ENCODE data around the gene CAPZA3.
"Not testable (repeated sequence)": the region's sequence is repeated elsewhere in the genome, so short reads cannot be mapped to it uniquely, and the experiment has no call there.

The CAPZA3 gene

DNA sequence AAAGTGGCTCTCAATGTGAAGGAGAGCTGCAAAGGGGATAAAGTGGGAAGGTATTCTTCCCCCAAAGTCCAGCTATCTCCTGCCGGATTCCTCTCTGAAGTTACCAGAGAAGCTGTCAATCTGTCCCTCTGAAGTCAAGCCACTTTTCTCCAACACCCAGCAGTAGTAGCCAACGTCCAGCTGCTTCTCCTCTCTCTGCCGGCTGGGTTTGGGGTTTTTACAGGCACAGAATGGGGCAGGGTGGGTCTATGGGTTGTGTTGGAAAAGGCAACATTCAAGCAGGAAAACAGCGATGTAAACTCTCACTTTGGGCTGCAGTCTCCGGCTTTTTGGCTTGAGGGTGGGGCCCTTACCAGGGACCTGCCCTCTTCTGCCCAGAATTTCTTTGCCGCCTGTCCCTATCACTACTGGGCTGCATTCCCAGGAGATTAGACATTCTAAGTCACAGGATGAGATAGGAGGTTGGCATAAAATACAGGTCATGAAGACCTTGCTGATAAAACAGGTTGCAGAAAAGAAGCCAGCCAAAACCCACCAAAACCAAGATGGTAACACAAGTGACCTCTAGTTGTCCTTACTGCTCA is 16.3 kb downstream of the CAPZA3 start:
- DNase-seq (ENCODE audit: low spot score): no peak

DNA sequence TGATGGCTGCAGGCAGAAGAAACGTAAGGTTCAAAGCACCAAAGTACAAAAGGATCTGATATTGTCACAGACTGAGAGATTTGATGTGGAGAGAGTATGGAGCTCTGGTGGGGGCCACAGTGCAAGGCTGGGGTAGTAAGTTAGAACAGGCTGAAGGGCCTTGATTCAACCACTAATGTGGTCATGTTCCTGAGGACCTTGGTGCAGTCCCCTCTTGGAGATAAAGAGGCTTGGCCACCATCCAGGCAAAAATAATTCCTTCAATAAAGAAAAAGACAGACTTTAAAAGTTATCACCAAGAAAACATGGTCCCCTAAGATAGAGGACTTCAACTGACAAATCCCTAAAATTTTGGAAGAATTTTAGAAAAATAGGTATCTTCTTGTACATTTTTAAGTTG is 17.4 kb downstream of the CAPZA3 start:
- no peak for DNase-seq (ENCODE audit: low spot score)

DNA sequence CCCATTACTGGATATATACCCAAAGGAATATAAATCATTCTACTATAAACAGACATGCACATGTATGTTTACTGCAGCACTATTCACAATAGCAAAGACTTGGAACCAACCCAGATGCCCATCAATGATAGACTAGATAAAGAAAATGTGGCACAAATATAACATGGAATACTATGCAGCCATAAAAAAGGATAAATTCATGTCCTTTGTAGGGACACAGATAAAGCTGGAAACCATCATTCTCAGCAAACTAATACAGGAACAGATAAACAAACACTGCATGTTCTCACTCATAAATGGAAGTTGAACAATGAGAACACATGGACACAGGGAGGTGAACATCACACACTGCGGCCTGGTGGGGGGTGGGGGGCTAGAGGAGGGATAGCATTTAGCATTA is 28.6 kb downstream of the CAPZA3 start:
- DNase-seq (ENCODE audit: low spot score): not testable (repeated sequence)

DNA sequence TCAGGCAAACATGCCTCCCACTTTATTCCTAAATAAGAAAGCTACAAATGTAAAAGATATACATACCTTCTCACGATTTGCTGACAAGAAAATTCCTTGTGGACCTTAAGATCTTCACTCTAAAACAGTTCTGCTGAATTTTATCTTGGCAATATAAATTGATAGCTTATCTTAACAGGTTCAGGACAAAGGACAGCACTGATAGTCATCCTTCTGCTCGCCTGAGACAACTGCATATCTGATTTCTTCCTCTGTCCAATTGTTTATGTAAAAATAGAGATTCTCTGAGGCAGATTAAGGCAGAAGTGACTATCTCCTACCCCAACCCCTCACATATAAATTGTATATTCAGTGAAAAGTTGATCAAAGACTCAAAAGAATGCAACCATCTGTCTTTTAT is 44.9 kb downstream of the CAPZA3 start:
- no peak for DNase-seq (ENCODE audit: low spot score)

DNA sequence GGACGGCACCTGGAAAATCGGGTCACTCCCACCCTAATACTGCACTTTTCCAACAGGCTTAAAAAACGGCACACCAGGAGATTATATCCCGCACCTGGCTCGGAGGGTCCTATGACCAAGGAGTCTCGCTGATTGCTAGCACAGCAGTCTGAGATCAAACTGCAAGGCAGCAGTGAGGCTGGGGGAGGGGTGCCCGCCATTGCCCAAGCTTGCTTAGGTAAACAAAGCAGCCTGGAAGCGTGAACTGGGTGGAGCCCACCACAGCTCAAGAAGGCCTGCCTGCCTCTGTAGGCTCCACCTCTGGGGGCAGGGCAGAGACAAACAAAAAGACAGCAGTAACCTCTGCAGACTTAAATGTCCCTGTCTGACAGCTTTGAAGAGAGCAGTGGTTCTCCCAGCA is 47.5 kb downstream of the CAPZA3 start:
- not testable (repeated sequence) for DNase-seq (ENCODE audit: low spot score)

Data from AG08395 (cell line).